ENCODE data around the gene NACC2. TPM values are rescaled to one million over a fixed set of nuclear protein-coding genes. Genes with fewer than 3 reads are reported as not detected.
"Not testable (repeated sequence)": the region's sequence is repeated elsewhere in the genome, so short reads cannot be mapped to it uniquely, and the experiment has no call there.

Gene NACC2
- total and polyA plus RNA-seq, 2 donors (not counting 3 experiments of a cell fraction or from before 2014, with no cell fraction given), result 15.8 to 27.1 TPM

DNA sequence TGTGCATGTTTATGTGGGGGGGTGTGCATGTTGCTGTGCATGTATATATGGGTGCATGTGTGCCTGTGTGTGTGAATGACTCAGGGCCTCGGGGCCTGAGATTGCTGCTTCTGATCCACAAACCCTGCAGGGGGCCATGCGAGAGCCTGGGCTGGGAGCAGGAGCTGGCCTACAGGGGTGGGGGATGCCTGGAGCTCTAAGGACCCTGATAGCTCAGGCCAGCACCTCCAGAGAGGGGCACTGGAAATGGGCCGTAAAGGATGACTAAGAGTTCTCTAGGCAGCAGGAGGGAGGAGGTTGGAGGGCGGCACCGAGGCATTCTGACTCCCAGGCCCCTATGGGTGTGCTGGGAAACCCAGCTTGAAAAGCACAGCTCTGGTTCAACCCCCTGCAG is 127.0 kb downstream of the NACC2 start:
- TF ChIP-seq, protein P1, sequence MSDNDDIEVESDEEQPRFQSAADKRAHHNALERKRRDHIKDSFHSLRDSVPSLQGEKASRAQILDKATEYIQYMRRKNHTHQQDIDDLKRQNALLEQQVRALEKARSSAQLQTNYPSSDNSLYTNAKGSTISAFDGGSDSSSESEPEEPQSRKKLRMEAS (IDR thresholded peaks at IDR 0.05; ENCODE audit: insufficient read depth, insufficient read length), result no peak
- TF ChIP-seq EZH2 (IDR thresholded peaks at IDR 0.05; ENCODE audit: borderline replicate concordance, low read depth, low read length, severe bottlenecking), result no peak
- TF ChIP-seq POLR2A (IDR thresholded peaks at IDR 0.05; ENCODE audit: low read depth, low read length), result no peak
- no peak for TF ChIP-seq MYC (IDR thresholded peaks at IDR 0.05; ENCODE audit: low read depth, low read length)
- BruUV-seq (replicated peaks), result no TSS peak
- no peak overlapping the region for H3K4me3 ChIP-seq (replicated peaks in 1 of 3; ENCODE audit: insufficient read depth in 1 of 3, low read depth in 1 of 3, low read length in 3 of 3)
- CTCF ChIA-PET, result interaction anchor here (0.7 to 5.8 kb wide), 25 partner anchors 15 to 174 kb away, joined by 3 to 211 read pairs (median 5); no protein-coding TSS in a partner anchor
- no peaks in the 10 kb centered on the region for H4K20me1 ChIP-seq (replicated peaks; ENCODE audit: control insufficient read depth, extremely low read depth, insufficient read depth, low read length)
- dilution Hi-C loops (cut with MboI; ENCODE audit: extremely low pct_ligation_motif_present, low sequenced_read_pairs), result no loop called here
- H3K9ac ChIP-seq (replicated peaks; ENCODE audit: extremely low read depth, insufficient read depth, low read length), result no peak overlapping the region
- intact Hi-C loops (cut with micrococcal nuclease), result loop anchor here (2.0 to 10.0 kb wide), 2 partner anchors 25 to 317 kb away; no protein-coding TSS in a partner anchor
- H3K4me2 ChIP-seq (ENCODE audit: insufficient read depth, low read length), result no peak overlapping the region
- no peaks in the 10 kb centered on the region for H3K36me3 ChIP-seq (ENCODE audit: control insufficient read depth in 2 of 2, extremely low read depth in 1 of 2, insufficient read depth in 2 of 2, low read length in 2 of 2)
- H3K27ac ChIP-seq (ENCODE audit: insufficient read depth, low read depth, low read length), result no peak overlapping the region
- POLR2A ChIA-PET, result no interaction called here
- H3K9me3 ChIP-seq (replicated peaks; ENCODE audit: control insufficient read depth, insufficient read depth, low read length), result no peaks in the 10 kb centered on the region
- H2AFZ ChIP-seq (ENCODE audit: low read depth, low read length), result no peak overlapping the region
- H3K9me1 ChIP-seq (replicated peaks; ENCODE audit: control insufficient read depth, extremely low read depth, insufficient read depth, low read length), result no peaks in the 10 kb centered on the region
- H3K27me3 ChIP-seq (ENCODE audit: control insufficient read depth in 2 of 2, insufficient read depth in 2 of 2, low read length in 2 of 2), result no peaks in the 10 kb centered on the region
- peaks cover 22% of the 10 kb centered on the region for H3K4me1 ChIP-seq (ENCODE audit: control insufficient read depth, extremely low read depth, insufficient read depth, low read length)
- H3K79me2 ChIP-seq (ENCODE audit: control insufficient read depth, insufficient read depth, low read length), result no peaks in the 10 kb centered on the region
- no peak for DNase-seq (ENCODE audit: low read depth, low spot score)
- no peak for FAIRE-seq

DNA sequence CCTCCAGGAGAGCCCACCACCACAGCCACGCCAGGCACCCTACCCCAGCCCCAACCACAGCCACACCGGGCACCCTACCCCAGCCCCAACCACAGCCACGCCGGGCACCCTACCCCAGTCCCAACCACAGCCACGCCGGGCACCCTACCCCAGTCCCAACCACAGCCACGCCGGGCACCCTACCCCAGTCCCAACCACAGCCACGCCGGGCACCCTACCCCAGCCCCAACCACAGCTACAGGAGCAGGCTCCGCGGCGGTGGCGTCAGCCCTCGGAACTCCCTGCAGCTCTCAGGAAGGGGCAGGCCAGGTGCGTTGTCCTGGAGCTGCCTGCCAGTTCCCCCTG is 128.2 kb downstream of the NACC2 start:
- H3K9me1 ChIP-seq (replicated peaks; ENCODE audit: control insufficient read depth, extremely low read depth, insufficient read depth, low read length); H3K27me3 ChIP-seq (ENCODE audit: control insufficient read depth in 2 of 2, insufficient read depth in 2 of 2, low read length in 2 of 2); H3K9ac ChIP-seq (replicated peaks; ENCODE audit: extremely low read depth, insufficient read depth, low read length); POLR2A ChIA-PET; H3K27ac ChIP-seq (ENCODE audit: insufficient read depth, low read depth, low read length); FAIRE-seq; H2AFZ ChIP-seq (ENCODE audit: low read depth, low read length); H3K4me3 ChIP-seq (replicated peaks in 1 of 3; ENCODE audit: insufficient read depth in 1 of 3, low read depth in 1 of 3, low read length in 3 of 3); DNase-seq (ENCODE audit: low read depth, low spot score); dilution Hi-C loops (cut with MboI; ENCODE audit: extremely low pct_ligation_motif_present, low sequenced_read_pairs); H4K20me1 ChIP-seq (replicated peaks; ENCODE audit: control insufficient read depth, extremely low read depth, insufficient read depth, low read length); H3K36me3 ChIP-seq (ENCODE audit: control insufficient read depth in 2 of 2, extremely low read depth in 1 of 2, insufficient read depth in 2 of 2, low read length in 2 of 2); H3K9me3 ChIP-seq (replicated peaks; ENCODE audit: control insufficient read depth, insufficient read depth, low read length); BruUV-seq (replicated peaks); H3K79me2 ChIP-seq (ENCODE audit: control insufficient read depth, insufficient read depth, low read length); H3K4me2 ChIP-seq (ENCODE audit: insufficient read depth, low read length): not testable (repeated sequence)
- peaks cover 22% of the 10 kb centered on the region for H3K4me1 ChIP-seq (ENCODE audit: control insufficient read depth, extremely low read depth, insufficient read depth, low read length)
- CTCF ChIA-PET, result interaction anchor here (0.6 to 5.8 kb wide), 24 partner anchors 16 to 362 kb away, joined by 3 to 211 read pairs (median 6); no protein-coding TSS in a partner anchor
- intact Hi-C loops (cut with micrococcal nuclease), result loop anchor here (1.0 to 10.0 kb wide), 3 partner anchors 85 to 318 kb away; no protein-coding TSS in a partner anchor
